ENCODE measurements around the gene SMS. TPM values are rescaled to one million over a fixed set of nuclear protein-coding genes. Genes with fewer than 3 reads are reported as not detected.

SMS gene
- total RNA-seq, 1 experiment from 2014 or later: 172 TPM

- no peaks in the 10 kb centered on the region for H3K27me3 ChIP-seq (ENCODE audit: control insufficient read depth, insufficient read depth, low read length)
- no peak overlapping the region for H3K4me3 ChIP-seq (ENCODE audit: low read depth in 2 of 2, low read length in 2 of 2)
- no peak overlapping the region for H3K27ac ChIP-seq (ENCODE audit: low read length)
- no TSS peak for BruUV-seq (replicated peaks)
- no peak; the same call in 1 of the 2 replicates for TF ChIP-seq CTCF (IDR thresholded peaks at IDR 0.05)
- TF ChIP-seq POLR2AphosphoS5 (IDR thresholded peaks at IDR 0.05; ENCODE audit: low read depth, low read length): no peak
- TF ChIP-seq TCF7L2 (IDR thresholded peaks at IDR 0.05; ENCODE audit: low read depth, low read length): no peak
- TF ChIP-seq SIN3A (IDR thresholded peaks at IDR 0.05; ENCODE audit: borderline replicate concordance, insufficient read depth, low read depth, low read length): no peak
- TF ChIP-seq REST (IDR thresholded peaks at IDR 0.05; ENCODE audit: insufficient read depth in 1 of 2, low read depth in 2 of 2, low read length in 1 of 2): no peak
- intact Hi-C loops (cut with micrococcal nuclease; ENCODE audit: unreplicated experiment): no loop called here
- ChIA-PET CTCF (no interaction called here), POLR2A (interaction anchor here (0.7 kb wide), 1 partner anchor 12 kb away, joined by 7 read pairs; no protein-coding TSS in a partner anchor)
- H3K9me3 ChIP-seq (ENCODE audit: control insufficient read depth, insufficient read depth, low read depth, low read length): no peaks in the 10 kb centered on the region
- no peaks in the 10 kb centered on the region for H3K4me1 ChIP-seq (ENCODE audit: control insufficient read depth, insufficient read depth, low read length)
- DNase-seq (ENCODE audit: low read depth, low spot score) (no peak), ATAC-seq (peak; percentile 29; the same call in 1 of the 2 replicates)
- H3K36me3 ChIP-seq (ENCODE audit: control insufficient read depth, insufficient read depth, low read length): peaks cover 9% of the 10 kb centered on the region
- in situ Hi-C loops (cut with HindIII; ENCODE audit: low pct_unique_long_range_greater_than_20kb, low sequenced_read_pairs): no loop called here
These were observed 32.2 kb downstream of the SMS start for GRCh38 chrX:21972721-21973120.

- no peak for DNase-seq (ENCODE audit: low read depth, low spot score)
- no peak for ATAC-seq
- H3K4me1 ChIP-seq (ENCODE audit: control insufficient read depth, insufficient read depth, low read length): no peaks in the 10 kb centered on the region
- intact Hi-C loops (cut with micrococcal nuclease; ENCODE audit: unreplicated experiment): no loop called here
- BruUV-seq (replicated peaks): no TSS peak
- in situ Hi-C loops (cut with HindIII; ENCODE audit: low pct_unique_long_range_greater_than_20kb, low sequenced_read_pairs): no loop called here
- H3K4me3 ChIP-seq (ENCODE audit: low read depth in 2 of 2, low read length in 2 of 2): no peak overlapping the region
- POLR2A ChIA-PET: interaction anchor here (0.7 kb wide), 1 partner anchor 12 kb away, joined by 7 read pairs; no protein-coding TSS in a partner anchor
- CTCF ChIA-PET: no interaction called here
- TF ChIP-seq TCF7L2 (IDR thresholded peaks at IDR 0.05; ENCODE audit: low read depth, low read length) (no peak), POLR2AphosphoS5 (IDR thresholded peaks at IDR 0.05; ENCODE audit: low read depth, low read length) (no peak), CTCF (IDR thresholded peaks at IDR 0.05) (no peak), REST (IDR thresholded peaks at IDR 0.05; ENCODE audit: insufficient read depth in 1 of 2, low read depth in 2 of 2, low read length in 1 of 2) (no peak), SIN3A (IDR thresholded peaks at IDR 0.05; ENCODE audit: borderline replicate concordance, insufficient read depth, low read depth, low read length) (no peak)
- H3K9me3 ChIP-seq (ENCODE audit: control insufficient read depth, insufficient read depth, low read depth, low read length): no peaks in the 10 kb centered on the region
- H3K27ac ChIP-seq (ENCODE audit: low read length): no peak overlapping the region
- no peaks in the 10 kb centered on the region for H3K27me3 ChIP-seq (ENCODE audit: control insufficient read depth, insufficient read depth, low read length)
- peaks cover 11% of the 10 kb centered on the region for H3K36me3 ChIP-seq (ENCODE audit: control insufficient read depth, insufficient read depth, low read length)
These were observed 33.0 kb downstream of the SMS start for GRCh38 chrX:21973321-21974010.
